ENCODE results near the gene CLEC4E.
"Not testable (repeated sequence)": the region's sequence is repeated elsewhere in the genome, so short reads cannot be mapped to it uniquely, and the experiment has no call there.

- TF ChIP-seq YY1 (IDR thresholded peaks at IDR 0.05; ENCODE audit: insufficient read depth, insufficient read length); ZNF274 (IDR thresholded peaks at IDR 0.05; ENCODE audit: low read depth, low read length); SUZ12 (IDR thresholded peaks at IDR 0.05; ENCODE audit: extremely low read depth, insufficient read depth, insufficient read length): not testable (repeated sequence)
These were observed at the start of gene CLEC4E for GRCh38 chr12:8540831-8541230.

All from NT2/D1 (cell line).